Fibroblast of lung (primary cell): ENCODE measurements around the gene IGLL1.
"Not testable (repeated sequence)": the region's sequence is repeated elsewhere in the genome, so short reads cannot be mapped to it uniquely, and the experiment has no call there.

ENCODE experiments used
- EZH2 ChIP-seq: IDR thresholded peaks from 2 replicates; pipeline ENCODE4 v1.5.1; 2012; ENCODE audit warnings: low read length, control low read depth, mild to moderate bottlenecking; ENCODE audit errors: missing control alignments
- TF ChIP-seq, protein P1 (sequence below), 2 donors: IDR thresholded peaks in 1 of 2; conservative IDR thresholded peaks in 1 of 2; 1 replicate in 1 of 2; 2 replicates in 1 of 2; pipeline ENCODE4 v1.5.1; 2011 to 2012; ENCODE audit warnings: low read length in 2 of 2, control low read depth in 1 of 2, inconsistent platforms in 1 of 2, low read depth in 1 of 2, mild to moderate bottlenecking in 1 of 2

DNA sequence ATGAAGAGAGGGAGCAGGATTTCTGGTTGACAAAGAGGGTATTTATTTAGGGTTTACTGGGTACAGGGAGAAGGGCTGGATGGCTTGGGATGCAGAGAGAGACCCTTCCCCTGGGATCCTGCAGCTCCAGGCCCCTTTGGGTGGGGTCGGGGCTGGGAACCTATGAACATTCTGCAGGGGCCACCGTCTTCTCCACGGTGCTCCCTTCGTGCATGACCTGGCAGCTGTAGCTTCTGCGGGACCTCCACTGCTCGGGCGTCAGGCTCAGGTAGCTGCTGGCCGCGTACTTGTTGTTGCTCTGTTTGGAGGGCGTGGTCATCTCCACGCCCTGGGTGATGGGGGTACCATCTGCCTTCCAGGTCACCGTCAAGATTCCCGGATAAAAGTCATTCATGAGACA, 7.0 kb downstream of the IGLL1 start:
- TF ChIP-seq, protein P1, sequence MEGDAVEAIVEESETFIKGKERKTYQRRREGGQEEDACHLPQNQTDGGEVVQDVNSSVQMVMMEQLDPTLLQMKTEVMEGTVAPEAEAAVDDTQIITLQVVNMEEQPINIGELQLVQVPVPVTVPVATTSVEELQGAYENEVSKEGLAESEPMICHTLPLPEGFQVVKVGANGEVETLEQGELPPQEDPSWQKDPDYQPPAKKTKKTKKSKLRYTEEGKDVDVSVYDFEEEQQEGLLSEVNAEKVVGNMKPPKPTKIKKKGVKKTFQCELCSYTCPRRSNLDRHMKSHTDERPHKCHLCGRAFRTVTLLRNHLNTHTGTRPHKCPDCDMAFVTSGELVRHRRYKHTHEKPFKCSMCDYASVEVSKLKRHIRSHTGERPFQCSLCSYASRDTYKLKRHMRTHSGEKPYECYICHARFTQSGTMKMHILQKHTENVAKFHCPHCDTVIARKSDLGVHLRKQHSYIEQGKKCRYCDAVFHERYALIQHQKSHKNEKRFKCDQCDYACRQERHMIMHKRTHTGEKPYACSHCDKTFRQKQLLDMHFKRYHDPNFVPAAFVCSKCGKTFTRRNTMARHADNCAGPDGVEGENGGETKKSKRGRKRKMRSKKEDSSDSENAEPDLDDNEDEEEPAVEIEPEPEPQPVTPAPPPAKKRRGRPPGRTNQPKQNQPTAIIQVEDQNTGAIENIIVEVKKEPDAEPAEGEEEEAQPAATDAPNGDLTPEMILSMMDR (conservative IDR thresholded peaks at IDR 0.05 in 1 of 2, IDR thresholded peaks at IDR 0.05 in 1 of 2; ENCODE audit: low read depth in 1 of 2, low read length in 2 of 2): not testable (repeated sequence)
- TF ChIP-seq EZH2: not testable (repeated sequence)
